ENCODE data around the gene KRT14.
"Not testable (repeated sequence)": the region's sequence is repeated elsewhere in the genome, so short reads cannot be mapped to it uniquely, and the experiment has no call there.

The KRT14 gene

GRCh38 chr17:41628621-41629255 is 42.0 kb upstream of the KRT14 start:
- not testable (repeated sequence) for H3K4me1 ChIP-seq (ENCODE audit: control insufficient read depth, insufficient read depth, low read length); H3K9ac ChIP-seq (ENCODE audit: low read length); DNase-seq (ENCODE audit: low read depth); H3K36me3 ChIP-seq (ENCODE audit: control insufficient read depth, insufficient read depth, low read length, severe bottlenecking); H3K9me3 ChIP-seq (ENCODE audit: control insufficient read depth, low read length); H3K4me3 ChIP-seq (ENCODE audit: low read length)
- peaks cover 18% of the 10 kb centered on the region for H3K27me3 ChIP-seq (replicated peaks; ENCODE audit: control insufficient read depth, insufficient read depth, low read length)

GRCh38 chr17:41628073-41628370 is 41.3 kb upstream of the KRT14 start:
- DNase-seq (ENCODE audit: low read depth); H3K4me1 ChIP-seq (ENCODE audit: control insufficient read depth, insufficient read depth, low read length); H3K4me3 ChIP-seq (ENCODE audit: low read length); H3K9me3 ChIP-seq (ENCODE audit: control insufficient read depth, low read length); H3K36me3 ChIP-seq (ENCODE audit: control insufficient read depth, insufficient read depth, low read length, severe bottlenecking); H3K9ac ChIP-seq (ENCODE audit: low read length): not testable (repeated sequence)
- H3K27me3 ChIP-seq (replicated peaks; ENCODE audit: control insufficient read depth, insufficient read depth, low read length): peaks cover 18% of the 10 kb centered on the region

DNA sequence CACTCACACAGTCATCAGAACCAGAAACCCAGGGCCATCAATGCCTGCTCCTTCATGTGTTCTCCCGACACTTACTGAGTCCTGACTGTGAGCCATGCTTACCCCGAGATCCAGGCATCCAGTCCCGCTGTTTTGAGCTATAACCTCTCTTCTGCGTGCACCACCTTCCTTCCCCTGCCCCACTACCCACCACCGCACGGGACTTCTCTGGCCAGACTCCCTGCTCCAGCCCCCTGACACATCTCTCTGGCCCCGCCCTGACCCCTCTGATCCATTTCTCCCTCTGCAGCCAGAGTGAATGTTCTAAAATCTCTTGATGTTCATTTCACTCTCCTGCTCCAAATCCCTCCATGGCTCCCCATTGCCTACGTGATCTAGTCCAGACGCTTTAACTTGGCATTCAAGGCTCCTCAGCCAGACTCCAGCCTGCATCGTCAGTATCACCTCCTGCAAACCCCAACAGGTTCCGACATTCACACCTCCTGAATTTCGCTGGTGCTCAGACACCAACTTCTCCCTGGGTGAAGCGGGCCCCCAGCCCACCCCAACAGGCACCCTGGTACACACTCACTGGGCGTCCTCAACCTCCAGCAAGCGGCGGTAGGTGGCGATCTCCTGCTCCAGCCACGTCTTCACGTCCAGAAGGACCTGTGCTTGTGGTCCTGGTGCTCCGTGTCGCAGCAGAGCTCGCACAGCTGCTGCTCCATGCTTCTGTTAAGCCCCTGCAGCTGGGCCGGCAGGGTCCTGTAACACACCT is 40.8 kb upstream of the KRT14 start:
- no peak for DNase-seq (ENCODE audit: low read depth)

DNA sequence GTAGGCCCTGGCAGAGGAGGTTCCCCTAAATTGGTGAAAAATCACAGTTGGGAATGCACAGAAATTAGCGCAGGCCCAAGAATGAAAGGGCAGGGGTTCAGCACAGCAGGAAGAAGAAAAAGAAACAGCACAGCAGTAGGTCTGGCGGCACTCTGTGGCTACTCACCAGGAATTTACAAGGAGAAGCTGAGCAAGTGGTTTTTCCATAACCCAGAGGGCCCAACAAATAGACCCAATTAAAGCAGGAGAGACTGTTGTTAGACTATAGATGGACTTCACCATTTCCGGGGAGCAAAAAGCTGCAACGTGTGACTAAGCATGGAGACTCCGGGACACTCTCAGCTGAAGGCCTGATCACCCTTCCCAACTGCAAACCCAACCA is 40.2 kb upstream of the KRT14 start:
- H3K4me3 ChIP-seq (ENCODE audit: low read length); H3K36me3 ChIP-seq (ENCODE audit: control insufficient read depth, insufficient read depth, low read length, severe bottlenecking); H3K9me3 ChIP-seq (ENCODE audit: control insufficient read depth, low read length); H3K4me1 ChIP-seq (ENCODE audit: control insufficient read depth, insufficient read depth, low read length); H3K9ac ChIP-seq (ENCODE audit: low read length); DNase-seq (ENCODE audit: low read depth): not testable (repeated sequence)
- H3K27me3 ChIP-seq (replicated peaks; ENCODE audit: control insufficient read depth, insufficient read depth, low read length): peaks cover 18% of the 10 kb centered on the region

More for the DNA sequence above, 40.8 kb upstream of the KRT14 start:
- Histone ChIP-seq H3K4me1 (ENCODE audit: control insufficient read depth, insufficient read depth, low read length) (no peaks in the 10 kb centered on the region), H3K36me3 (ENCODE audit: control insufficient read depth, insufficient read depth, low read length, severe bottlenecking) (no peaks in the 10 kb centered on the region), H3K9ac (ENCODE audit: low read length) (no peak overlapping the region), H3K27me3 (replicated peaks; ENCODE audit: control insufficient read depth, insufficient read depth, low read length) (peaks cover 18% of the 10 kb centered on the region), H3K9me3 (ENCODE audit: control insufficient read depth, low read length) (no peaks in the 10 kb centered on the region), H3K4me3 (ENCODE audit: low read length) (no peak overlapping the region)

DNA sequence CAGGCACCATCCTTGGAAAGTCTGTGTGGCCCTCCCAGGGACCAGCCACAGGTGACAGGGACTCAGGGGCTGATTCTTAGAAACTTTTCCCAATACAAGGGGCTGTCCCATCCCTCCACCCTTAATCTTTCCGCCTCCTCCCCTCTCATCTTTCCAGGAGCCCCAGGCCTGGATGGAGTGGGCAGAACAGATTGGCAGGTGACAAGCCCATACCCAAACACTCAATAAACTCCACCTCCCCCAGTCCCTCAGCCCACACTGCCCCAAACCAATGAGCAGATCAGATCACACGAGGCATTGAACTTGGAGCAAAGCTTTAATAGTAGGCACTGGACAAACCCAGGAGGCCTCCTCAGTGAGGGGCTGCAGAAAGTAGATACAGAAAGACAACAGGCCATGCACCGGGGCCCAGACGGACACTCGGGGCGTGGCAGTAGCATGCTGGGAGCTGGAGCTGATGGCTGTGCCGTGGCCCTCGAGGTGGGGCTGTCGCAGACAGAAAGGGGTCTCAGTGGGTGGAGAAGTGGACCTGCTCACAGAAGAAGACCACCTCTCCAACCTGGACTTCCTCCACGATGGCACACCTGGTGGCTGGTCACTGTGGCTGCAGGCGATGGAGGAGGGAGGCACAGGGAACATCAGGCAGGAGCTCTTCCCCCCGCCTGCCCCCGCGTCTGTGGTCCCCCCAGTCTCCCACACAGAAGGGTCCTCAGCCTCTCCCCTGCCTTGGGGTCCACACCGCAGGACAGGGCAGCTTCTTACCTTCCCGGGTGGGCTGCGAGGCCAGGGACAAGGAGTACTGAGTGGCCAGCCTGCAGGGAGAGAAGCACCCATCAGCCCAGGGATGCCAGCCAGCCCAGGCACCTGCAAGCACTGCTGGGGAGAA is 39.6 kb upstream of the KRT14 start:
- not testable (repeated sequence) for H3K4me3 ChIP-seq (ENCODE audit: low read length); H3K9me3 ChIP-seq (ENCODE audit: control insufficient read depth, low read length); H3K9ac ChIP-seq (ENCODE audit: low read length); H3K36me3 ChIP-seq (ENCODE audit: control insufficient read depth, insufficient read depth, low read length, severe bottlenecking); DNase-seq (ENCODE audit: low read depth); H3K4me1 ChIP-seq (ENCODE audit: control insufficient read depth, insufficient read depth, low read length)
- H3K27me3 ChIP-seq (replicated peaks; ENCODE audit: control insufficient read depth, insufficient read depth, low read length): peaks cover 18% of the 10 kb centered on the region

DNA sequence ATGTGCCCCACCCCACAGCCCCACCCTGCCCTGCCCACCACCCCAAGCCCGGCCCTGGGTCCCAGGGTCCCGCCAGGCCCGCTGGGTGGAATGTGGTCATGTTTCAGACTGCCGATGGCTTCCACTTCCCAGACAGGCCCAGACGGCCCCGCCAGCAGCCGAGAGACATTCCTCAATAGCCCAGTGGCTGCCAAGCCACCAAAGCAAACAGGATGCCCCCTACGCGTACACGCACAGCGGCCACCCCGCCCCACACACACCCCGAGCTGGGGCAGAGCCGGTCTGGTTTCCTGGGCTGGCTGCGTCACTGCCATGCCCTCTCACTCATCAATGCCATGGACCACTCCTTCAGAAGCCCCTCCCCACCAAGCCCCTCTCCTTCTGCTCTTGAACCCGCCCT is 38.9 kb upstream of the KRT14 start:
- peaks cover 18% of the 10 kb centered on the region for H3K27me3 ChIP-seq (replicated peaks; ENCODE audit: control insufficient read depth, insufficient read depth, low read length)
- no peak overlapping the region for H3K9ac ChIP-seq (ENCODE audit: low read length)
- no peaks in the 10 kb centered on the region for H3K9me3 ChIP-seq (ENCODE audit: control insufficient read depth, low read length)
- no peaks in the 10 kb centered on the region for H3K4me1 ChIP-seq (ENCODE audit: control insufficient read depth, insufficient read depth, low read length)
- no peaks in the 10 kb centered on the region for H3K36me3 ChIP-seq (ENCODE audit: control insufficient read depth, insufficient read depth, low read length, severe bottlenecking)
- DNase-seq (ENCODE audit: low read depth): no peak
- no peak overlapping the region for H3K4me3 ChIP-seq (ENCODE audit: low read length)

DNA sequence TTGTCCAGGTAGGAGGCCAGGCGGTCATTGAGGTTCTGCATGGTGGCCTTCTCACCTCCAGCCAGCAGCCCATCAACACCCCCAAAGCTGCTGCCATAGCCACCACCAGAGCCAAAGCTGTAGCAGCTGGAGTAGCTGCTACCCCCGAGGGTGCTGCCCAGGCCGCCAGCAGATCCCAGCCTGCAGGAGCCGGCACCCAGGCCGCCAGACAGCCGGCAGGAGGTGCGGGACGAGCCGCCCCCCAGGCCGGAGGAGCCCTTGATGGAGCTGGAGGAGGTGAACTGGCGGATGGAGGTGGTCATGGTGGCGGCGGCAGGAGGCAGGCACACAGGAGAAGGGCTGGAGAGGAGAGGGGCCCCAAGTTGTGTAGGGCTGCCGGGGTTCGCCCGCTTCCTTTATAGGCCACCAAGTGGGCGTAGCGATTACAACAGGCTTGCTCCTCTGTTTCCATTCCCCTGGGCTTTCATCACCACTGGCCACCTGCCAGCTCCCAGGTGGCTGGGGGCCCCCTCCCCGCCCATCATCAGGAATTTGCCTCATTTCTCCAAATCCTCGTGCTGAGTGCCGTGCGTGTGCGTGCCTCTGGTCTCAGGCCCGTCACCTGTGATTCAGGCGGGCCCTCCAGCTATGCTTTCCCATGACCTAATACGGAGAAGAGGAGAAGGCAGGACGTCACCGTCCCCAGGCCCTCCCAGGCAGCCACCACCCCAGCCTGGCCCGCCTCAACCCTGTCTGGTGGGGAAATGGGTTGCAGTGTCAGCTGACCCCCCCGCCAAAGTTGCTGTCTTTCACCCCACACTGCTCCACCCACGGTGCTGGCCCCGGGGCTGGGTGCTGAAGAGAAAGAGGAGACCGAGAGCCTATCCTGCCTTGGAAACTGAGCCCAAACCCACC is 37.8 kb upstream of the KRT14 start, which contains the start of gene KRT17:
Gene KRT17 (minus strand): TSS at position 368 of the 894 bp plus-strand sequence. CDS start 66 bp downstream, at position 302.
- peaks cover 19% of the 10 kb centered on the region for H3K27me3 ChIP-seq (replicated peaks; ENCODE audit: control insufficient read depth, insufficient read depth, low read length)
- H3K9ac ChIP-seq (ENCODE audit: low read length): no peak within 1 kb of the TSS
- H3K9me3 ChIP-seq (ENCODE audit: control insufficient read depth, low read length): no peaks in the 10 kb centered on the region
- no peak for DNase-seq (ENCODE audit: low read depth)
- H3K4me1 ChIP-seq (ENCODE audit: control insufficient read depth, insufficient read depth, low read length): no peaks in the 10 kb centered on the region
- no peaks in the 10 kb centered on the region for H3K36me3 ChIP-seq (ENCODE audit: control insufficient read depth, insufficient read depth, low read length, severe bottlenecking)
- no peak within 1 kb of the TSS for H3K4me3 ChIP-seq (ENCODE audit: low read length)

DNA sequence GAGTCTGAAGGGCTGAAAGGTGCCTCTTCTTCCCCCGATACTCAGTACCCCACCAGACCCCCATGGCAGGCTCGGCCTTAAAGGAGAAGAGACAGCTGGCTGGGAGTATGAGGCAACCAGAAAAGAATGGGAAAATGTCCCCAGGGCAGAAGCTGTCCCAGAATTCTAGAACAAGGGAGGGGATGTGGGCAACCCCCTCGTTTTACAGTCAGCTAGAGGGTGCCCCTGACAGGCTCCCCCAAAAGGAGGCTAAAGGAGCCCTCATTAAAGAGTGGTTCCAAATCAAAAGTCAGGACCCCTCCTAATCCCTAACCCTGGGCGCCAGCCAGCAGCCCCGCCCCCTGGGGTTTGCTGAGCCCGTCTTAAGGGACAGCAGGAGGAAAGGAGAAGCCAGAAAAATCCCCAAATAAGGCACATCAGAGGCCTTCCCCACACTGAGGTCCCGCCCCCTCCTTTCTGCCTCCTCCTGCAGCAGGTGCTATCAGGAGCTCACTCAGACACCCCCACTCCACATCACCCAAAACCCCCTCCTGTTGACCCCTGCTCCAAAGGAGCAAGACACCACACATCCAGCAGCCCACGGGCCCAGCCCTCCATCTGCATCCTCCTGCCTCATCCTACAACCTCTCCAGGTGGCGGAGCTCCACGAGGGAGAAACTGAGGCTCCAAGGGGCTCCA is 36.6 kb upstream of the KRT14 start:
- not testable (repeated sequence) for H3K9ac ChIP-seq (ENCODE audit: low read length)

GRCh38 chr17:41622340-41623183 is 35.9 kb upstream of the KRT14 start:
- not testable (repeated sequence) for H3K4me3 ChIP-seq (ENCODE audit: low read length); H3K4me1 ChIP-seq (ENCODE audit: control insufficient read depth, insufficient read depth, low read length); H3K9me3 ChIP-seq (ENCODE audit: control insufficient read depth, low read length); H3K9ac ChIP-seq (ENCODE audit: low read length); DNase-seq (ENCODE audit: low read depth); H3K36me3 ChIP-seq (ENCODE audit: control insufficient read depth, insufficient read depth, low read length, severe bottlenecking)
- peaks cover 14% of the 10 kb centered on the region for H3K27me3 ChIP-seq (replicated peaks; ENCODE audit: control insufficient read depth, insufficient read depth, low read length)

More for the DNA sequence above, 36.6 kb upstream of the KRT14 start:
- not testable (repeated sequence) for H3K4me3 ChIP-seq (ENCODE audit: low read length); H3K4me1 ChIP-seq (ENCODE audit: control insufficient read depth, insufficient read depth, low read length); H3K9me3 ChIP-seq (ENCODE audit: control insufficient read depth, low read length); H3K36me3 ChIP-seq (ENCODE audit: control insufficient read depth, insufficient read depth, low read length, severe bottlenecking)
- H3K27me3 ChIP-seq (replicated peaks; ENCODE audit: control insufficient read depth, insufficient read depth, low read length): peaks cover 18% of the 10 kb centered on the region
- peak; percentile 64 for DNase-seq (ENCODE audit: low read depth)

- no peak overlapping the region for H3K9ac ChIP-seq (ENCODE audit: low read length)
- H3K36me3 ChIP-seq (ENCODE audit: control insufficient read depth, insufficient read depth, low read length, severe bottlenecking): no peaks in the 10 kb centered on the region
- H3K9me3 ChIP-seq (ENCODE audit: control insufficient read depth, low read length): no peaks in the 10 kb centered on the region
- peaks cover 18% of the 10 kb centered on the region for H3K27me3 ChIP-seq (replicated peaks; ENCODE audit: control insufficient read depth, insufficient read depth, low read length)
- no peak for DNase-seq (ENCODE audit: low read depth)
- H3K4me1 ChIP-seq (ENCODE audit: control insufficient read depth, insufficient read depth, low read length): no peaks in the 10 kb centered on the region
- H3K4me3 ChIP-seq (ENCODE audit: low read length): no peak overlapping the region
Measured at GRCh38 chr17:41621916-41622315, 35.2 kb upstream of the KRT14 start.

Measured in adipocyte (in vitro differentiated cells).